ENCODE results near the gene WIZ.

DNA sequence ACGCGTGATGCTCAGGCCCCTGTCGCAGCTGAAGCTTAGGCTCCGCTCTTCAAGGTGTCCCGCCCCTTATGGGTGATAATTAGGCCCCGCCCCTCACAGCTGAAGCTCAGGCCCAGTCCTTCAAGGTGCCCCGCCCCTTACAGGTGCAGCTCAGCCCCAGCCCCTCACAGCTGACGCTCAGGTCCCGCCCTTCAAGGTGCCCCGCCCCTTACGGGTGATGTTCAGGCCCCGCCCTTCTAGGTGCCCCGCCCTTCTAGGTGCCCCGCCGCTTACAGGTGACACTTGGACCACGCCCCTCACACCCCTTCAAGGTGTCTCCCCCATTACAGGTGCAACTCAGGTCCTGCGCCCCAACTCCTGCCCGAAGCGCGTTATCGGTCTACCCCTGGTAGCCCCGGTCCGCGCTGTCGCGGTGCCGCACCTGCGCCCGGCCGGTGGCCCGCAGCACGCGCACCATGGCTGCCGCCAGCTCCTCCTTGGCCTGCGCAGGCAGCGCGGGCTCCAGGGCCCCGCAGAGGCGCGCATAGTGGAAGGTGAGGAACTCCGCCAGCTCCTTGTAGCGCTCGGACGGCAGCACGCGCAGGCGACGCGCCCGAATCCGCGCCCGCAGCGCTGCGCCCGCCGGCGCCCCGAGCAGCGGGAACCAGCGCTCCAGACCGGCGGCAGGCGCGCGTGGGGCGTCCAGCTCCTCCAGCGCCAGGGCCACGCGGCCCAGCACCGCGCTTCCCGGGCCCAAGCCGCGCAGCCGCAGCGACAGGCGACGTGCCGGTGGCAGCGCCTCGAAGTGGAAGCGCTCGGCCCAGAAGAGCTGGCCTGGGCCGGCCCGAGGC lies 7.3 kb upstream of the WIZ start:
- TF ChIP-seq POLR2A (IDR thresholded peaks at IDR 0.05) (no peak), POLR2AphosphoS5 (IDR thresholded peaks at IDR 0.05) (no peak), EP300 (IDR thresholded peaks at IDR 0.05) (no peak)
- TF ChIP-seq, protein P1, sequence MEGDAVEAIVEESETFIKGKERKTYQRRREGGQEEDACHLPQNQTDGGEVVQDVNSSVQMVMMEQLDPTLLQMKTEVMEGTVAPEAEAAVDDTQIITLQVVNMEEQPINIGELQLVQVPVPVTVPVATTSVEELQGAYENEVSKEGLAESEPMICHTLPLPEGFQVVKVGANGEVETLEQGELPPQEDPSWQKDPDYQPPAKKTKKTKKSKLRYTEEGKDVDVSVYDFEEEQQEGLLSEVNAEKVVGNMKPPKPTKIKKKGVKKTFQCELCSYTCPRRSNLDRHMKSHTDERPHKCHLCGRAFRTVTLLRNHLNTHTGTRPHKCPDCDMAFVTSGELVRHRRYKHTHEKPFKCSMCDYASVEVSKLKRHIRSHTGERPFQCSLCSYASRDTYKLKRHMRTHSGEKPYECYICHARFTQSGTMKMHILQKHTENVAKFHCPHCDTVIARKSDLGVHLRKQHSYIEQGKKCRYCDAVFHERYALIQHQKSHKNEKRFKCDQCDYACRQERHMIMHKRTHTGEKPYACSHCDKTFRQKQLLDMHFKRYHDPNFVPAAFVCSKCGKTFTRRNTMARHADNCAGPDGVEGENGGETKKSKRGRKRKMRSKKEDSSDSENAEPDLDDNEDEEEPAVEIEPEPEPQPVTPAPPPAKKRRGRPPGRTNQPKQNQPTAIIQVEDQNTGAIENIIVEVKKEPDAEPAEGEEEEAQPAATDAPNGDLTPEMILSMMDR (IDR thresholded peaks at IDR 0.05): no peak
